SK-N-SH (cell line): Measurements from ENCODE around the gene STX19. TPM values are rescaled to one million over a fixed set of nuclear protein-coding genes. Genes with fewer than 3 reads are reported as not detected.

Source experiments
- CTCF ChIA-PET: fragments of 300-600, 350-600 bp; formaldehyde crosslinking; extraction: SDS; loops from one replicate; lab custom pipeline; 2021; lab: Yijun Ruan, JAX
- POLR2A ChIA-PET: fragments of 350-600 bp; sonication (Branson Sonifier 250); formaldehyde crosslinking; extraction: SDS; loops from one replicate; lab custom pipeline; 2020; ENCODE audit warnings: antibody characterized with exemption, inconsistent platforms; lab: Yijun Ruan, JAX
- DNase-seq: peaks from one replicate; pipeline ENCODE4 v3.0.0; 2012
- H2AFZ ChIP-seq: fragments of 200-600 bp; sonication (generic); 2 replicates; pipeline ENCODE4 v1.8.1; 2016; ENCODE audit warnings: antibody characterized with exemption, mild to moderate bottlenecking, low read depth
- H3F3A ChIP-seq: fragments of 200-600 bp; sonication (generic); replicated peaks from 2 replicates; pipeline ENCODE3; 2016; ENCODE audit warnings: antibody characterized with exemption, mild to moderate bottlenecking; ENCODE audit not compliant: insufficient read depth
- H3K27ac ChIP-seq, 2 experiments: fragments of 200-500 bp in 1 of 2; fragments of 200-600 bp in 1 of 2; sonication (Bioruptor generic) in 1 of 2; sonication (generic), shearing (Covaris generic) in 1 of 2; 2 replicates each; pipeline versions ENCODE4 v1.5.1 to v1.6.1; 2014 to 2016; ENCODE audit warnings: low read depth in 2 of 2, inconsistent platforms in 1 of 2, low read length in 1 of 2, mild to moderate bottlenecking in 1 of 2, mixed read lengths in 1 of 2
- H3K27me3 ChIP-seq: fragments of 200-600 bp; sonication (generic), shearing (Covaris generic); 2 replicates; pipeline ENCODE4 v1.6.1; 2016; ENCODE audit warnings: mixed run types; ENCODE audit not compliant: insufficient read depth
- H3K36me3 ChIP-seq, 2 experiments: fragments of 200-500 bp in 1 of 2; fragments of 200-600 bp in 1 of 2; sonication (Bioruptor generic) in 1 of 2; sonication (generic) in 1 of 2; replicated peaks in 1 of 2; 2 replicates each; pipeline versions ENCODE3 to v1.5.1; 2014 to 2016; ENCODE audit warnings: low read length in 1 of 2, mild to moderate bottlenecking in 1 of 2; ENCODE audit not compliant: insufficient read depth in 2 of 2, control insufficient read depth in 1 of 2
- H3K4me1 ChIP-seq, 2 experiments: fragments of 200-500 bp in 1 of 2; fragments of 200-600 bp in 1 of 2; sonication (Bioruptor generic) in 1 of 2; sonication (generic), shearing (Covaris generic) in 1 of 2; 2 replicates each; pipeline versions ENCODE4 v1.5.1 to v1.6.1; 2014 to 2016; ENCODE audit warnings: low read depth in 1 of 2, low read length in 1 of 2, mixed run types in 1 of 2; ENCODE audit not compliant: insufficient read depth in 2 of 2, control insufficient read depth in 1 of 2
- H3K4me2 ChIP-seq: fragments of 200-600 bp; sonication (generic), shearing (Covaris generic); 2 replicates; pipeline ENCODE4 v1.6.1; 2017; ENCODE audit warnings: mixed run types
- H3K4me3 ChIP-seq, 2 experiments: fragments of 200-500 bp in 1 of 2; fragments of 200-600 bp in 1 of 2; sonication (Bioruptor generic) in 1 of 2; sonication (generic), shearing (Covaris generic) in 1 of 2; 2 replicates each; pipeline versions ENCODE4 v1.5.1 to v1.8.1; 2014 to 2016; ENCODE audit warnings: low read depth in 2 of 2, inconsistent platforms in 1 of 2, low read length in 1 of 2, mild to moderate bottlenecking in 1 of 2, mixed read lengths in 1 of 2, moderate library complexity in 1 of 2
- H3K79me2 ChIP-seq: fragments of 200-600 bp; sonication (generic); 2 replicates; pipeline ENCODE4 v1.8.1; 2017; ENCODE audit warnings: mild to moderate bottlenecking; ENCODE audit not compliant: insufficient read depth
- H3K9ac ChIP-seq: fragments of 200-600 bp; sonication (generic); 2 replicates; pipeline ENCODE4 v1.6.1; 2017; ENCODE audit warnings: mixed run types
- H3K9me2 ChIP-seq: fragments of 200-600 bp; sonication (generic); 2 replicates; pipeline ENCODE4 v1.6.1; 2017; ENCODE audit warnings: mixed run types
- H3K9me3 ChIP-seq: fragments of 200-600 bp; sonication (generic); 2 replicates; pipeline ENCODE4 v1.6.1; 2017; ENCODE audit warnings: mixed run types, mild to moderate bottlenecking, moderate library complexity
- H4K20me1 ChIP-seq: fragments of 200-600 bp; sonication (generic); 2 replicates; pipeline ENCODE4 v1.6.1; 2017; ENCODE audit warnings: mild to moderate bottlenecking, mixed run types; ENCODE audit not compliant: insufficient read depth
- CTCF ChIP-seq: fragments of 200-600 bp; sonication (generic); IDR thresholded peaks from 2 replicates; pipeline ENCODE4 v1.6.1; 2017; ENCODE audit warnings: antibody characterized with exemption, mild to moderate bottlenecking, moderate library complexity
- FOSL2 ChIP-seq: IDR thresholded peaks from 2 replicates; pipeline ENCODE4 v1.4.0; 2012; ENCODE audit warnings: low read depth, mild to moderate bottlenecking, moderate library complexity, borderline replicate concordance
- FOXJ3 ChIP-seq: sonication (generic); formaldehyde crosslinking; IDR thresholded peaks from 2 replicates; pipeline ENCODE4 v1.5.1; 2020; ENCODE audit warnings: mild to moderate bottlenecking, missing genetic modification reagents
- GABPA ChIP-seq: IDR thresholded peaks from 2 replicates; pipeline ENCODE4 v1.4.0; 2012; ENCODE audit warnings: low read depth, mild to moderate bottlenecking
- GATA2 ChIP-seq: sonication (generic); formaldehyde crosslinking; IDR thresholded peaks from 2 replicates; pipeline ENCODE4 v1.5.0; 2020; ENCODE audit warnings: mild to moderate bottlenecking, missing genetic modification reagents
- JUND ChIP-seq: IDR thresholded peaks from 2 replicates; pipeline ENCODE4 v1.4.0; 2012
- MAX ChIP-seq: IDR thresholded peaks from 2 replicates; pipeline ENCODE4 v1.4.0; 2012; ENCODE audit warnings: low read depth
- MEF2A ChIP-seq: IDR thresholded peaks from 2 replicates; pipeline ENCODE4 v1.4.0; 2012; ENCODE audit warnings: low read depth, borderline replicate concordance
- MXI1 ChIP-seq: IDR thresholded peaks from 2 replicates; pipeline ENCODE4 v1.6.1; 2012; ENCODE audit warnings: mild to moderate bottlenecking, low read depth, low read length, improper control_type of control experiment
- NRF1 ChIP-seq: IDR thresholded peaks from 2 replicates; pipeline ENCODE4 v1.6.1; 2012; ENCODE audit warnings: low read depth, mild to moderate bottlenecking, low read length
- POLR2AphosphoS5 ChIP-seq: IDR thresholded peaks from 2 replicates; pipeline ENCODE4 v1.6.1; 2012; ENCODE audit warnings: low read depth, low read length
- RAD21 ChIP-seq: IDR thresholded peaks from 2 replicates; pipeline ENCODE4 v1.6.1; 2012; ENCODE audit warnings: mild to moderate bottlenecking, low read length
- RCOR1 ChIP-seq: fragments of 150-350 bp; IDR thresholded peaks from 2 replicates; pipeline ENCODE4 v1.6.1; 2017; ENCODE audit warnings: antibody characterized with exemption, low read length
- SIN3A ChIP-seq: IDR thresholded peaks from 2 replicates; pipeline ENCODE4 v1.6.1; 2012; ENCODE audit warnings: low read depth, mild to moderate bottlenecking, low read length, moderate library complexity, borderline replicate concordance
- TEAD4 ChIP-seq: IDR thresholded peaks from 2 replicates; pipeline ENCODE4 v1.4.0; 2012; ENCODE audit warnings: mild to moderate bottlenecking, borderline replicate concordance; ENCODE audit not compliant: insufficient read depth
- USF2 ChIP-seq: fragments of 150-350 bp; IDR thresholded peaks from 2 replicates; pipeline ENCODE4 v1.6.1; 2017; ENCODE audit warnings: antibody characterized with exemption, low read length, low read depth, borderline replicate concordance
- YY1 ChIP-seq: IDR thresholded peaks from 2 replicates; pipeline ENCODE4 v1.4.0; 2012; ENCODE audit warnings: low read depth, mild to moderate bottlenecking
- ZBTB33 ChIP-seq: IDR thresholded peaks from 2 replicates; pipeline ENCODE4 v1.4.0; 2012; ENCODE audit warnings: low read depth, borderline replicate concordance
- WGBS: methylation state at CpG from one replicate; pipeline ENCODE4 v1.1.6; 2017; ENCODE audit warnings: low lambda C conversion rate; 5-methylcytosine and 5-hydroxymethylcytosine counted together
- polyA plus RNA-seq, 3 experiments: library from polyadenylated mRNA; depleted of rRNA; stranded (reverse); fragments of >200 nt; gene quantifications; 2 replicates each; pipeline ENCODE4 v1.2.3, GENCODE V29; 2012

Gene STX19
- polyA plus RNA-seq, 1 of the 3 experiments (the other 2 are of a cell fraction), result not detected

GRCh38 chr3:93991631-93992030 is 36.8 kb downstream of the STX19 start:
- DNase-seq, result no peak
- 85% methylated on average over 2 of the region's 2 CpGs for WGBS
- Histone ChIP-seq H2AFZ (no peak overlapping the region), H3K4me3 (no peak overlapping the region), H3K9me2 (no peaks in the 10 kb centered on the region), H3K4me2 (no peak overlapping the region), H3K27ac (no peak overlapping the region), H3K79me2 (peaks cover 72% of the 10 kb centered on the region), H3K27me3 (no peaks in the 10 kb centered on the region), H3K9me3 (no peaks in the 10 kb centered on the region), H3K4me1 (peaks cover 3 to 11% of the 10 kb centered on the region in 2 experiments; a peak in 3 of 4 replicates), H4K20me1 (no peaks in the 10 kb centered on the region), H3K9ac (no peak overlapping the region), H3F3A (peaks cover 3% of the 10 kb centered on the region), H3K36me3 (no peaks in the 10 kb centered on the region)
- ChIA-PET POLR2A (no interaction called here), CTCF (interaction anchor here (1.0 to 4.9 kb wide), 2 partner anchors 12 to 78 kb away, joined by 4 to 28 read pairs; no protein-coding TSS in a partner anchor)
- TF ChIP-seq RCOR1 (no peak), TEAD4 (no peak), POLR2AphosphoS5 (no peak), ZBTB33 (no peak), USF2 (no peak), GATA2 (no peak), CTCF (no peak), SIN3A (no peak), JUND (no peak), MAX (no peak), MXI1 (no peak), NRF1 (no peak)

- Histone ChIP-seq H3K9ac (no peak overlapping the region), H4K20me1 (no peaks in the 10 kb centered on the region), H3K9me3 (no peaks in the 10 kb centered on the region), H3K27ac (no peak overlapping the region), H3K4me1 (peaks cover 3 to 11% of the 10 kb centered on the region in 2 experiments; a peak in 3 of 4 replicates), H2AFZ (no peak overlapping the region), H3K36me3 (no peaks in the 10 kb centered on the region), H3K9me2 (no peaks in the 10 kb centered on the region), H3K4me3 (no peak overlapping the region), H3K4me2 (no peak overlapping the region), H3F3A (no peaks in the 10 kb centered on the region), H3K79me2 (peaks cover 86% of the 10 kb centered on the region), H3K27me3 (no peaks in the 10 kb centered on the region)
- 94% methylated on average over 3 of the region's 3 CpGs for WGBS
- DNase-seq, result no peak
- CTCF ChIA-PET, result interaction anchor here (1.0 to 2.5 kb wide), 7 partner anchors 10 to 106 kb away, joined by 3 to 8 read pairs (median 4); partner anchors contain the start of gene PROS1
- POLR2A ChIA-PET, result interaction anchor here (0.6 to 0.7 kb wide), 2 partner anchors 16 to 130 kb away, joined by 3 read pairs; partner anchors contain the start of gene PROS1
- TF ChIP-seq RAD21 (no peak), MAX (no peak), ZBTB33 (no peak), FOSL2 (no peak), SIN3A (no peak), MEF2A (no peak), FOXJ3 (CRISPR knock-in tag) (no peak), GATA2 (no peak), GABPA (no peak), YY1 (no peak)
Measured at GRCh38 chr3:93989241-93989640, 39.2 kb downstream of the STX19 start.
